Measurements from ENCODE around the gene OTUD5.

Gene OTUD5

GRCh38 chrX:48923771-48924170 lies 33.6 kb downstream of the OTUD5 start:
- no peak overlapping the region for H3K27ac ChIP-seq
- TF ChIP-seq ZFX (IDR thresholded peaks at IDR 0.05): no peak
- no peak for TF ChIP-seq CTCF (conservative IDR thresholded peaks at IDR 0.05)

- TF ChIP-seq CTCF (conservative IDR thresholded peaks at IDR 0.05) (no peak), ZFX (IDR thresholded peaks at IDR 0.05) (no peak)
- no peak overlapping the region for H3K27ac ChIP-seq
Observed at GRCh38 chrX:48920718-48921104, 36.7 kb downstream of the OTUD5 start.

- H3K27ac ChIP-seq: peak overlapping the region; percentile 96
- TF ChIP-seq ZFX (IDR thresholded peaks at IDR 0.05): no peak
- TF ChIP-seq CTCF (conservative IDR thresholded peaks at IDR 0.05): no peak
Observed at GRCh38 chrX:48919947-48920717, 37.3 kb downstream of the OTUD5 start.

GRCh38 chrX:48919360-48919841 lies 38.0 kb downstream of the OTUD5 start:
- TF ChIP-seq CTCF (conservative IDR thresholded peaks at IDR 0.05) (no peak), ZFX (IDR thresholded peaks at IDR 0.05) (no peak)
- H3K27ac ChIP-seq: peak overlapping the region; percentile 96

GRCh38 chrX:48918643-48919340 lies 38.6 kb downstream of the OTUD5 start, which contains the start of gene PIM2:
TSS of gene PIM2 (minus strand) at chrX:48919024. CDS start at chrX:48918834, 190 bp downstream.
- TF ChIP-seq ZFX (IDR thresholded peaks at IDR 0.05) (no peak), CTCF (conservative IDR thresholded peaks at IDR 0.05) (no peak)
- H3K27ac ChIP-seq: peak within 1 kb of the TSS; percentile 96

- H3K27ac ChIP-seq: peak overlapping the region; percentile 96
- TF ChIP-seq CTCF (conservative IDR thresholded peaks at IDR 0.05): no peak
Observed at GRCh38 chrX:48918301-48918642, 39.1 kb downstream of the OTUD5 start.

Data from C4-2B (cell line).